Keratinocyte (primary cell): ENCODE measurements around the gene CRACR2A.

Experiments used
- CTCF ChIP-seq, 3 experiments: IDR thresholded peaks in 1 of 3; conservative IDR thresholded peaks in 1 of 3; optimal IDR thresholded peaks in 1 of 3; 2 replicates in 2 of 3; 3 replicates in 1 of 3; pipeline versions ENCODE3 to v1.5.1; 2011; ENCODE audit warnings: low read length in 3 of 3, mild to moderate bottlenecking in 3 of 3, moderate library complexity in 2 of 3, control low read depth in 1 of 3, inconsistent platforms in 1 of 3; ENCODE audit not compliant: insufficient read depth in 2 of 3; ENCODE audit errors: extremely low read depth in 1 of 3
- EZH2 ChIP-seq: IDR thresholded peaks from one replicate; pipeline ENCODE4 v1.6.1; 2012; ENCODE audit warnings: inconsistent platforms, mild to moderate bottlenecking, low read length, moderate library complexity

GRCh38 chr12:3789838-3790237 lies 36.9 kb upstream of the CRACR2A start:
- TF ChIP-seq CTCF (optimal IDR thresholded peaks at IDR 0.05 in 1 of 3, IDR thresholded peaks at IDR 0.05 in 1 of 3, conservative IDR thresholded peaks at IDR 0.05 in 1 of 3; ENCODE audit: extremely low read depth in 1 of 3, insufficient read depth in 2 of 3, low read length in 3 of 3) (no peak), EZH2 (no peak)
